ENCODE measurements around the gene SHISAL2A. TPM values are rescaled to one million over a fixed set of nuclear protein-coding genes. Genes with fewer than 3 reads are reported as not detected.

The SHISAL2A gene
- total RNA-seq, 2 donors from 2014 or later: 2.8 to 5.3 TPM

DNA sequence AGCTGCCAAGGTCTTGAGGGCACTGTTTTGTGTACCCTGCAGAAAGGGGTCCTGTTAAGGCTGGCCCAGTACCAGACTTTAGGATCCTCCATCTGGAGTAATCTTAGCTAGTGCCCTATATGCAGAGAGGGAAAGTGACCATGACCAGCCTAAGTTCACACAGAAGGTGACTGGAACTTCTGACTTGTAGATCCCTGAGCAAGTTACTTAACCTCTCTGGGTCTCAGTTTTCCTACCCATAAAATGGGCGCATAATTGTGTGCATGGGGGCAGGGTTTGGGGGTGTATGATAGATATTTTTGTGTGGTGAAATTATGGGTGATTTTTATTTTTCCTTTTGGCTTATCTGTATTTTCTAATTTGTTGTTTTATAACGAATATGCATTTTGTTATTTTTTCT, 3.3 kb upstream of the SHISAL2A start:
- no peak for DNase-seq (ENCODE audit: low spot score)
- Mint-ChIP-seq H3K27ac (no peak overlapping the region), H3K9me3 (no peaks in the 10 kb centered on the region), H3K4me3 (no peak overlapping the region), H3K36me3 (no peaks in the 10 kb centered on the region), H3K4me1 (ENCODE audit: low read depth in 2 of 2) (peaks cover 41 to 43% of the 10 kb centered on the region in 2 donors), H3K27me3 (no peaks in the 10 kb centered on the region)
- ATAC-seq: no peak

DNA sequence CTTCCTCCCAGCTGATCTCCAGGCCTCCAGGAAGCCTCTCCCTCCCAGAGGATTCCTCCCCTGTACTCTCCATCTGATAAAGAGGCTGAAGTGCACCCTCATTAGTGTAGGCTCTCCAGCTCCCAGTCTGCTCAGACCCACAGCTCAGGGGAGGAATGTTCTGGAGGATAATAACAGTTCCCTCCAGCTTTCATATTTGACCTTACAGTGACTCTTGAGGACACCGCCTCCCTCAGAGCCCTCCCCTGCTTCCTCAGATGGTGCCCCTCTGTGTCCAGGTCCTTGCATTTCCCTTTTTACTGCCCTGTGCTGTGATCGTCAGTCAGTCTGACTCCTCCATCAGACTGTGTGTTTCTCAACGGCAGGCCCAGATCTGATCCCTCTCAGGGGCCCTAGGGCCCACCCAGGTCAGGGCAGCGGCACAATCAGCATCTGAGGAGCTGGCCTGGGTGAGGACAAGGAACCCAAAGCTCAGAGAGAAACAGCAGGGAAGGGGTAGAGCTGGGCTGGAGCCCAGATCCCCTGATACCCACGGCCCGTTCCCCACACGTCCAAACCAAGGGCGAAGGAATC, 1.1 kb upstream of the SHISAL2A start:
- peaks cover 54 to 56% of the 10 kb centered on the region in 2 donors for H3K4me1 Mint-ChIP-seq (ENCODE audit: low read depth in 2 of 2)
- DNase-seq (ENCODE audit: low spot score): no peak
- H3K9me3 Mint-ChIP-seq: no peaks in the 10 kb centered on the region
- H3K36me3 Mint-ChIP-seq: no peaks in the 10 kb centered on the region
- peak overlapping the region; percentile 92 to 99 for H3K27ac Mint-ChIP-seq
- peak overlapping the region; percentile 89 for H3K4me3 Mint-ChIP-seq
- ATAC-seq: no peak
- no peaks in the 10 kb centered on the region for H3K27me3 Mint-ChIP-seq

DNA sequence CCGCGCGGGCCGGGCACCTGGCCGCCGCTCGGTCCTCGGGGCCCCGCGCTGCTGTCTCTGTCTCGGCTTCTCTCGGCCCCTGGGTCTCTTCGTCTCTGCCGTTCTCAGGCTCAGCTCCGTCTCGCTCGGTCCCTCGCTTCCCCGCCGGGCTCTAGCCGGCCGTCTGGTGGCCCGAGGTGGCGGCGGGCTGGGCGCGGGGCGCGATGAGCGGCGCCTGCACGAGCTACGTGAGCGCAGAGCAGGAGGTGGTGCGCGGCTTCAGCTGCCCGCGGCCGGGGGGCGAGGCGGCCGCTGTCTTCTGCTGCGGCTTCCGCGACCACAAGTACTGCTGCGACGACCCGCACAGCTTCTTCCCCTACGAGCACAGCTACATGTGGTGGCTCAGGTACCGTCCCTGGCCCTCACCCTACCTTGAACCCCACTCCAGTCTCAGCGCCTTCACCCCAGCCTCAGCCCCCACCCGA, 355 bp downstream of the SHISAL2A start:
- Mint-ChIP-seq H3K27me3 (no peaks in the 10 kb centered on the region), H3K27ac (peak overlapping the region; percentile 78 to 99), H3K36me3 (no peaks in the 10 kb centered on the region), H3K9me3 (no peaks in the 10 kb centered on the region), H3K4me3 (peak overlapping the region; percentile 89), H3K4me1 (ENCODE audit: low read depth in 2 of 2) (peaks cover 63% of the 10 kb centered on the region in 2 donors)
- DNase-seq (ENCODE audit: low spot score) (peak; percentile 64), ATAC-seq (peak; percentile 43 to 50)

DNA sequence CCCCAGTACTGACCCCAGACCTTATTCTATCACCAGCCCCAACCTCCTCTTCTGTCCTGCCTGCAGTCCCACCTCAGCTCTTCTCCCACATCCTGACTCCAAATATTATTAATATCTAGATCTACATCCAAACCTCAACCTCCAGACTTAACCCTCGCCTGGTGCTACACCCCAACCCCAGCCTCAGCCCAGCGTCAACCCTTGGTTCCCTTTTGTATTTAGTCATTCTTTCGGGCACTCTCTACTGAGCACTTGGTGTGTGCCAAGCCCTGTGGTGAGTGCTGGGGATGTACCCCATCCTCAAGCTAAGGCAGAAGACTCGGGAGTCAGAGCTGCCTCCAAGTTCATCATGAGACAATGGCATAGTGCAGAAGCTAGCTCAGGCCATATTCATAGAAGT, 1.1 kb downstream of the SHISAL2A start:
- DNase-seq (ENCODE audit: low spot score) (no peak), ATAC-seq (peak in 1 of 2 donors; percentile 3)
- H3K27ac Mint-ChIP-seq: peak overlapping the region; percentile 78 to 99

DNA sequence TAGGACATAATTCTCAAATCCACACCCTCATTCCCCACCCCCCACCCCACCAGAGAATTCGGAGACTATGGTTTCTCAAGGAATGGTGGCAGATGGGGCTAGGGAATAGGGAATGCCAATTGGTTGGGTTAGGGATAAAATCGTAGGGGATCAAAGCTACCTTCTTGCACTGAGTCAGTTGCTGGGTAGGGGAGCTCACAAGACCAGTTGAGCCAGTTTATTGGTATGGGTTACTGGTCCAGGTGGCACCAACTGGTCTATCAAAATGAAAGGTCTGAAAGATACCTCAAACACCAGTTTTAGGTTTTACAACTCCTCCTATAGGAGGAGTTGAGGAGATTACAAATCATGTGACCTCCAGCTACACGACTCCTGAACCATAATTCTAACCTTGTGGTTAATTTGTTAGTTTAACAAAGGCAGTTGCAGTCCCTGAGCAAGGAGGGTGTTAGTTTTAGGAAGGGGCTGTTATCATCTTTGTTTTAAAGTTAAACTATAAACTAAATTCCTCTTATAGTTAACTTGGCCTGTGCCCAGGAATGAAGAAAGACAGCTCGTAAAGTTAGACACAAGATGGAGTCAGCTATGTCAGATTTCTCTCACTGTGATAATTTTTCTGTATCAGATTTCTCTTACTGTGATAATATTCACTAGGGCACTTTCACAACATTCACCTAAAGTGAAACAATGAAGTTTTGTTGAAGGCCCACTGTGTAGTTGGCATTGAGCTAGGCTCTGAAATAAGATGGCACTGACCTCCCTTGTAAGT, 2.5 kb downstream of the SHISAL2A start:
- DNase-seq (ENCODE audit: low spot score): no peak
- peak overlapping the region; percentile 99 for H3K27ac Mint-ChIP-seq
- H3K9me3 Mint-ChIP-seq: no peaks in the 10 kb centered on the region
- no peaks in the 10 kb centered on the region for H3K36me3 Mint-ChIP-seq
- ATAC-seq: no peak
- H3K4me3 Mint-ChIP-seq: peak overlapping the region; percentile 83
- peaks cover 59 to 66% of the 10 kb centered on the region in 2 donors for H3K4me1 Mint-ChIP-seq (ENCODE audit: low read depth in 2 of 2)
- H3K27me3 Mint-ChIP-seq: no peaks in the 10 kb centered on the region

More for the DNA sequence above, 1.1 kb downstream of the SHISAL2A start:
- no peaks in the 10 kb centered on the region for H3K9me3 Mint-ChIP-seq
- peak overlapping the region; percentile 89 for H3K4me3 Mint-ChIP-seq
- H3K4me1 Mint-ChIP-seq (ENCODE audit: low read depth in 2 of 2): peaks cover 64 to 66% of the 10 kb centered on the region in 2 donors
- no peaks in the 10 kb centered on the region for H3K36me3 Mint-ChIP-seq
- H3K27me3 Mint-ChIP-seq: no peaks in the 10 kb centered on the region

DNA sequence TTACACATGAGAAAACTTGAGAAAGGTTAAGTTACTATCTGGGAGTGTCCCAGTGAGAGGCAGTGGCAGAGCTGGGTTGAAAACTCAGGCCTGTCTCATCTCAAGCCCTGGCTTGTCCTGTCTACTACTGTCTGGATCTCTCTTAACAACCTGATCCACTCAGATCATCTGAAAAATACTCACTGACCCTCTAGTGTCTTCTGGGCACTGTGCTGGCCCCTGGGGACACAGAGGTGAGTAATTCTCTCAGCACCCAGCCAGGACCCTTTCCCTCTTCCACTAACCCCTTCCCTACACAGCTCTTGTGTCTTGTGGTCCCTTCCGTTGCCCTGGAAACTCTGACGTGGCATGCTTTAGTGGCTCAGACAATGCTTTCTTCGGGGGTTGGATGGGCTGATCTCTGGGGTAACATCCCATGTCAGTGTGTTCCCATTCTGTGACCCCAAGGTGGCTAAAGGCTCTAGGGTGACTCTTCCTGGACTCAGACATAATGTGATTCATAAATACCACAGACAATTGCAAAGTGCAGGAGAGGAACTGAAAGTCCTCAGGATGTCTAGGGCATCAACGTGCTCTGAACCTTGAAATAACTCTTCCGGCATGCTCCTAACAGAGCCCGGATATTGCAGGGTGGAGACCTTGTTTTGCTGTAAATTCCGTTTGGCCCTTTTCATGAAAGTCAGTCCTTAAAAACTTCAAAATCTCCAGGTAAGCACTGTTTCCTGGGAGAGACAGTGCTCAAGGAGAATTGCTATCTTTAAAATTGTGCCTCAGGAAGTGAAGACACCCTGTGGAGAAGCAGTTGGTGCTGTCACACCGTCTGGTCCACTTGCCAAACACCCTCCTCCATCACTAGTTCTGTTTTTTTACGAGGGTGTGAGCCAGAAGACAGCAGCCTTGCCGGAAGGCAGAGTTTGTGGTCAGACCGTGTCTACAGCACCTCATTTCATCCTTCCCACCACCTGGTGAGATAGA, 4.0 kb downstream of the SHISAL2A start:
- DNase-seq (ENCODE audit: low spot score): peak; percentile 74
- Mint-ChIP-seq H3K36me3 (no peaks in the 10 kb centered on the region), H3K4me3 (peak overlapping the region; percentile 91), H3K27me3 (no peaks in the 10 kb centered on the region), H3K4me1 (ENCODE audit: low read depth in 2 of 2) (peaks cover 58 to 66% of the 10 kb centered on the region in 2 donors), H3K27ac (peak overlapping the region; percentile 99), H3K9me3 (no peaks in the 10 kb centered on the region)
- ATAC-seq: peak; percentile 72 to 77

DNA sequence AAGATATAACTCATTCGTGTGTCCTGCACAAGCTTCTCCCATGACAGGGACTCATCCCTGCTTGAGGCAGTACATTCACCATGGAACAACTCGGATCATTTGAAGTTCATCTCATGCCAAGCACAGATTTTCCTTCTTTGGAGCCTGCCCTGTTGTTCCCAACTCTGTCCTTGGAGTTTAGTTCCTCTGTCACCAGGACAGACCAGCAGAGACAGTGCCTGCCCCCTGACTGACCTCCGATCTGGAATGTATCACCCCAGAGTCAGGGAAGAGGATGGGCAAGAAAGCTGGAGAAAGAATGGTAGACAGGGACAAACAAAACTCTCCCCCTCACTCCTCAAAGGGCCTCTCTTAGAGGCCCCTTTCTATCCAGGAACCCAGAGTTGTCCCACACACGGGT, 5.0 kb downstream of the SHISAL2A start:
- no peak for DNase-seq (ENCODE audit: low spot score)
- Mint-ChIP-seq H3K27ac (peak overlapping the region; percentile 99), H3K4me3 (peak overlapping the region; percentile 91), H3K4me1 (ENCODE audit: low read depth in 2 of 2) (peaks cover 53 to 60% of the 10 kb centered on the region in 2 donors), H3K36me3 (no peaks in the 10 kb centered on the region), H3K9me3 (no peaks in the 10 kb centered on the region), H3K27me3 (no peaks in the 10 kb centered on the region)
- no peak for ATAC-seq

DNA sequence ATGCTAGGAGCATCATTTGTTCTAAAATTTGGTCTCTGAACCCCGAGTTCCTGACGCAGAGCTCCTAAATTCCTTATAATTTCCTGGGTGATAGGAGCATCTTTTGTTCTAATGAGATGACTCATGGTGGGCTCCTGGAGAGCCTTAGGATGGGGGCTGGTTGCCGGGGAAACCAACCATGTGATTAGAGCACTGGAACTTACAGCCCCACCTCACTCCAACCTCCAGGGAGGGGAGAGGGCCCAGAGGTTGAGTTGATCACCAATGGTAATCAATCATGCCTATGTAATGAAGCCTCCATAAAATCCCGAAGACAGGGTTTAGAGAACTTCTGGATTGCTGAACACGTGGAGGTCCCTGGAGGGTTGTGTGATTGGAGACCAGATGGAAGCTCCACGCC, 7.7 kb downstream of the SHISAL2A start:
- DNase-seq (ENCODE audit: low spot score): no peak
- H3K4me3 Mint-ChIP-seq: no peak overlapping the region
- H3K36me3 Mint-ChIP-seq: no peaks in the 10 kb centered on the region
- ATAC-seq: no peak
- peaks cover 35% of the 10 kb centered on the region in 2 donors for H3K4me1 Mint-ChIP-seq (ENCODE audit: low read depth in 2 of 2)
- no peaks in the 10 kb centered on the region for H3K9me3 Mint-ChIP-seq
- H3K27me3 Mint-ChIP-seq: no peaks in the 10 kb centered on the region
- peak overlapping the region in 1 of 2 donors; percentile 66 for H3K27ac Mint-ChIP-seq

DNA sequence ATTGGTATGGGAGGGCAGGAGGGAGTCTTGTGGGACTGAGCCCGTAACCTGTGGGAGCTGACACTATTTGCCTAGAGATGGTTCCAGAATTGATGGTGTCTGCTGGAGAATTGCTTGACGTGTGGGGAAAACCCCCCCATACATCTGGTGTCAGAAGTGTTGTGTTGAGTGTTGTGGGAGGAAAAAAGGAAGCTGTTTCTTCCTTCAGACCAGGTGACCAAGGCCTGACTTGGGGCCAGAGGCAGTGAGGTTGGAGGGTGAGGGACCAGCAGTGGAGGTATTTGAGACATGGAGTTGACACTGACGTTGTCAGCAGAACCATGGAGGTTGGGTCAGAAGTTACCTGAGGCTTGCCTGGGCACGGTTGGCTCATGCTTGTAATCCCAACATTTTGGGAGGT, 8.3 kb downstream of the SHISAL2A start:
- Mint-ChIP-seq H3K4me3 (no peak overlapping the region), H3K27ac (peak overlapping the region in 1 of 2 donors; percentile 66), H3K4me1 (ENCODE audit: low read depth in 2 of 2) (peaks cover 30 to 32% of the 10 kb centered on the region in 2 donors), H3K27me3 (no peaks in the 10 kb centered on the region), H3K36me3 (no peaks in the 10 kb centered on the region), H3K9me3 (no peaks in the 10 kb centered on the region)
- DNase-seq (ENCODE audit: low spot score): no peak
- ATAC-seq: no peak

DNA sequence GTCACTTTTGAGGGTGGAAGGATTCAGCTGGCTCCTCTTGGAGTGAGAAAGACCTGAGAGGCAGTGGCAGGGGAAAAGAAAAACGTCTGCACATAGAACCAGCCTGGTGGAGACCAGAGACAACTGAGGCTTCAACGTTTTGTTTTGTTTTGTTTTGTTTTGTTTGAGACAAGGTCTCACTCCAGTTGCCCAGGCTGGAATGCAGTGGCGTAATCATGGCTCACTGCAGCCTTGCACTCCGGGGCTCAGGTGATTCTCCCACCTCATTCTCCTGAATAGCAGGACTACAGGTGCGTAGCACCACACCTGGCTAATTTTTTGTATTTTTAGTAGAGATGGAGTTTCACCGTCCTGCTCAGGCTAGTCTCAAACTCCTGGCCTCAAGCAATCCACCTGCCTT, 12.3 kb downstream of the SHISAL2A start:
- Mint-ChIP-seq H3K36me3 (no peaks in the 10 kb centered on the region), H3K9me3 (no peaks in the 10 kb centered on the region), H3K27ac (no peak overlapping the region), H3K27me3 (no peaks in the 10 kb centered on the region), H3K4me3 (no peak overlapping the region), H3K4me1 (ENCODE audit: low read depth in 2 of 2) (peaks cover 7 to 10% of the 10 kb centered on the region in 2 donors)
- ATAC-seq (no peak), DNase-seq (ENCODE audit: low spot score) (no peak)

DNA sequence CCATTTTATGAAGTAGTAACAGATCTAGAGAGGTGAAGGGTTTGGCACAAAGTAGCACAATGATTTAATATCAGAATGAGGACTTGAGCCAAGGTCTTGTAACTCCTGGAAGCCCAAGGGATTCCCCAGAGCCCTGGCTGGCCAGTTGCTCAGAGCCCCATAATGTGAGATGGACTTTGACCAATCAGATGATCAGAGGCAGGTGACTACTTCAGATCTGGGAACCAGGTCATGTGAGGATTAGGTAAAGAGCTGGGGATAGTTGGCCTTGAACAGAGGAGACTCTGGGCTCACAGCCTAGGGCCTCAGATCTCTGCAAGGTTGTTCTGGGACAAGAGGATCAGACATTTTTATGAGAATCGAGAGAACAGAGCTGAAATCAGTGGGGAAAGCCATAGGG, 18.9 kb downstream of the SHISAL2A start:
- Mint-ChIP-seq H3K4me1 (ENCODE audit: low read depth in 2 of 2) (peaks cover 0 to 3% of the 10 kb centered on the region in 2 donors), H3K36me3 (no peaks in the 10 kb centered on the region), H3K4me3 (no peak overlapping the region), H3K27me3 (no peaks in the 10 kb centered on the region), H3K27ac (no peak overlapping the region), H3K9me3 (no peaks in the 10 kb centered on the region)
- ATAC-seq: no peak
- no peak for DNase-seq (ENCODE audit: low spot score)

DNA sequence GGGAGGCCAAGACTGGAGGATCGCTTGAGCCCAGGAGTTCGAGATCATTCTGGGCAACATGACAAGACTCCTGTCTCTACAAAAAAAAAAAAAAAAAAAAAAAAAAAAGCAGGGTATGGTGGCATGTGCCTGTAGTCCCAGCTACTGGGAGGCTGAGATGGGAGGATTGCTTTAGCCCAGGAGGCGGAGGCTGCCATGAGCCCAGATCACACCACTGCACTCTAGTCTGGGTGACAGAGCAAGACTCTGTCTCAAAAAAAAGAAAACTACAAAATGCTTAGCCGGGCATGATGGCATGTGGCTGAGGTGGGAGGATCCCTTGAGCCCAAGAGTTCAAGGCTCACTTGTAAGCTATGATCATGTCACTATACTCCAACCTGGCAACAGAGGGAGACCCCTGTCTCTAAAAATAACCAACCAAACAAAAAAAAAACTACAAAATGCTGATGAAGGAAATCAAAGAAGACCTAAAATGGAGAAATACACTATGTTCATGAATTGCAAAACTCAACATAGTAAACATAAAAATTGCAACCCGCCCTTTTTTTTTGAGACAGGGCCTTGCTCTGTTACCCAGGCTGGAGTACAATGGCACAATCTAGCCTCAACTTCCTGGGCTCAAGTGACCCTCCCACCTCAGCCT, 20.4 kb downstream of the SHISAL2A start:
- no peaks in the 10 kb centered on the region for H3K9me3 Mint-ChIP-seq
- no peaks in the 10 kb centered on the region for H3K27me3 Mint-ChIP-seq
- DNase-seq (ENCODE audit: low spot score): no peak
- no peak for ATAC-seq
- H3K36me3 Mint-ChIP-seq: no peaks in the 10 kb centered on the region
- H3K4me1 Mint-ChIP-seq (ENCODE audit: low read depth in 2 of 2): peaks cover 0 to 3% of the 10 kb centered on the region in 2 donors
- H3K27ac Mint-ChIP-seq: no peak overlapping the region
- H3K4me3 Mint-ChIP-seq: no peak overlapping the region

DNA sequence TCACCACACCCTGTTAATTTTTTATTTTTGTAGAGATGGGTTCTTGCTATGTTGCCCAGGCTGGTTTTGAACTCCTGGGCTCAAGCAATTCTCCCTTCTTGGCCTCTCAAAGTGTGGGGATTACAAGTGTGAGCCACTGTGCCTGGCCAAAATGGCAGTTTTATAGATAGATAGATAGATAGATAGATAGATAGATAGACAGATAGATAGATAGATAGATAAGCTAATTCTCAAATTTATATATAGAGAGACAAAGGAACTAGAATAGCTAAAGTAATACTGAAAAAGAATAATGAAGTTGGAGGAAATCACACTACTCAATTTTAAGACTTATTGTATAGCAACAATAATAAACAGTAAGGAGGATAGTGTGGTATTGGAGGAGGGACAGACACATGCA, 21.1 kb downstream of the SHISAL2A start:
- no peak for DNase-seq (ENCODE audit: low spot score)
- H3K9me3 Mint-ChIP-seq: no peaks in the 10 kb centered on the region
- H3K27ac Mint-ChIP-seq: peak overlapping the region in 1 of 2 donors; percentile 22
- no peak overlapping the region for H3K4me3 Mint-ChIP-seq
- H3K36me3 Mint-ChIP-seq: no peaks in the 10 kb centered on the region
- no peak for ATAC-seq
- H3K27me3 Mint-ChIP-seq: no peaks in the 10 kb centered on the region
- H3K4me1 Mint-ChIP-seq (ENCODE audit: low read depth in 2 of 2): peaks cover 0 to 3% of the 10 kb centered on the region in 2 donors

All from natural killer cell treated with Interleukin-12 subunit alpha and Interleukin-12 subunit beta and Interleukin-15 and Interleukin-18, amount 100 ng/mL, for 72 hours (primary cell).